Ectodermal cell (in vitro differentiated cells): ENCODE results near the gene NTN1.

Experiments
- H3K27ac ChIP-seq: 2 replicates; pipeline ENCODE4 v1.7.0; 2013; ENCODE audit warnings: mild to moderate bottlenecking, low read depth, low read length; ENCODE audit not compliant: insufficient read depth, poor library complexity, severe bottlenecking
- H3K27me3 ChIP-seq: 2 replicates; pipeline ENCODE4 v1.7.0; 2013; ENCODE audit warnings: mild to moderate bottlenecking, low read length; ENCODE audit not compliant: insufficient read depth, control insufficient read depth, poor library complexity, severe bottlenecking
- H3K36me3 ChIP-seq: one replicate; pipeline ENCODE4 v1.7.0; 2013; ENCODE audit warnings: low read length; ENCODE audit not compliant: control insufficient read depth, insufficient read depth
- H3K4me1 ChIP-seq: one replicate; pipeline ENCODE4 v1.7.0; 2013; ENCODE audit warnings: low read length; ENCODE audit not compliant: control insufficient read depth, insufficient read depth
- H3K4me3 ChIP-seq: 2 replicates; pipeline ENCODE4 v1.7.0; 2013; ENCODE audit warnings: low read depth, low read length, control low read depth; ENCODE audit not compliant: insufficient read depth
- H3K9me3 ChIP-seq: 2 replicates; pipeline ENCODE4 v1.7.0; 2013; ENCODE audit warnings: mild to moderate bottlenecking, low read length, moderate library complexity; ENCODE audit not compliant: control insufficient read depth
- WGBS, 2 experiments: methylation state at CpG; one replicate each; pipeline ENCODE4 v1.1.7; 2013; ENCODE audit warnings: missing lambda C conversion rate in 2 of 2; 5-methylcytosine and 5-hydroxymethylcytosine counted together

NTN1 gene

GRCh38 chr17:9268546-9268945, 247.2 kb downstream of the NTN1 start:
- H3K4me3 ChIP-seq = no peak overlapping the region
- no peaks in the 10 kb centered on the region for H3K36me3 ChIP-seq
- WGBS, 2 experiments = 94 to 97% methylated on average over 6 of the region's 6 CpGs
- H3K27me3 ChIP-seq = no peaks in the 10 kb centered on the region
- no peaks in the 10 kb centered on the region for H3K9me3 ChIP-seq
- no peak overlapping the region for H3K27ac ChIP-seq
- H3K4me1 ChIP-seq = peaks cover 5% of the 10 kb centered on the region

DNA sequence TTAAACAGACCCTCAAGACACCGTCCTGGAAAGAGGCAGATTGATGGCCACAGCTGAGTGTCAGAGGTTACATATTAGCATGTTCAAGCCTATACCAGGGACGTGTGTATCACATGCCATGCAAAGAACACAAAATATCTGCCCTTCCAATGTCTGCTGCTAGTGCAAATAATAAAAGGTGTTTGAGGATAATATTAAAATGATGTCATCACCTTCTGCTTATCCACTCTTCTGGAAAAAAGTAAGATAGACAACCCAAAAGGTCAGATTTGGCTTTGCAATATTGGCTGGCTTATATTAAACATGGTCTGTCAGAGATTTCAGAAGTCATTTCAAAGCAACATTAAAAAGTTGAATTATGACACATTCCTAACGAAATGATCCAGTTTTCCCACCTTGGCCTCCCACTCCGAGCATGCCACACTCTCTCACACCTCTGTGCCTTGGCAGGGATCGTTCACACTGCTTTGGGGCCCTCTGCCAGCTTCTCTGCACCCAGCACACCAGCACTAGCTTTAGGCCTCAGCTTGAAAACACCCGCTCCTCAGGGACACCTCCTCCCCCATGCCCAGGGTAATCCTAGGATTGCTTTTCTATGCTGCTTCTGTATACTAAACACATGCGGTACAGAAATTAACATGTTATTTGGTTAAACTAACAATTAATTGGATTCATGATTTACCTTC, 248.2 kb downstream of the NTN1 start:
- no peak overlapping the region for H3K4me3 ChIP-seq
- H3K27ac ChIP-seq = no peak overlapping the region
- H3K27me3 ChIP-seq = no peaks in the 10 kb centered on the region
- WGBS, 2 experiments = 91 to 95% methylated on average over 6 to 7 of the region's 7 CpGs
- H3K9me3 ChIP-seq = no peaks in the 10 kb centered on the region
- H3K4me1 ChIP-seq = peaks cover 5% of the 10 kb centered on the region
- H3K36me3 ChIP-seq = no peaks in the 10 kb centered on the region

DNA sequence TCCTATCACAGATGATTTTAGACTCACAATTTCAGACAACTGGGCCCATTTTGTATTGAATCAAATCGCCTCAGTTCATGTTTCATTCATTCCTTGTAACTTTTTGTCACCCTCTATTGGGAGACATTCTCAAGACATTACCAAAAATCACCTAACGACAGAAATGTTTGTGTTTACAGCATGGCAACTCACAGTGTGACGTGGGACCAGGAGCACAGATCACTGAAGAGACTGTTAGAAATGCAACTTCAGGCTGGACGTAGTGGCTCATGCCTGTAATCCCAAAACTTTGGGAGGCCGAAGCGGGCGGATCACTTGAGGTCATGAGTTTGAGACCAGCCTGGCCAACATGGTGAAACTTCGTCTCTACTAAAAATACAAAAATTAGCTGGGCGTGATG, 249.6 kb downstream of the NTN1 start:
- WGBS, 2 experiments = 89 to 90% methylated on average over 9 of the region's 9 CpGs
- Histone ChIP-seq H3K27ac (no peak overlapping the region), H3K27me3 (no peaks in the 10 kb centered on the region), H3K4me1 (peaks cover 5% of the 10 kb centered on the region), H3K9me3 (no peaks in the 10 kb centered on the region), H3K4me3 (no peak overlapping the region), H3K36me3 (no peaks in the 10 kb centered on the region)

- Histone ChIP-seq H3K4me1 (peaks cover 5% of the 10 kb centered on the region), H3K36me3 (no peaks in the 10 kb centered on the region), H3K4me3 (no peak overlapping the region), H3K27me3 (no peaks in the 10 kb centered on the region), H3K9me3 (no peaks in the 10 kb centered on the region), H3K27ac (no peak overlapping the region)
- 77 to 78% methylated on average over 8 of the region's 8 CpGs for WGBS, 2 experiments
Observed at GRCh38 chr17:9271989-9272388, 250.7 kb downstream of the NTN1 start.

- WGBS, 2 experiments = 96% methylated on average over 21 to 22 of the region's 22 CpGs
- no peaks in the 10 kb centered on the region for H3K9me3 ChIP-seq
- H3K4me3 ChIP-seq = no peak overlapping the region
- H3K27me3 ChIP-seq = no peaks in the 10 kb centered on the region
- H3K27ac ChIP-seq = no peak overlapping the region
- no peaks in the 10 kb centered on the region for H3K36me3 ChIP-seq
- peaks cover 5% of the 10 kb centered on the region for H3K4me1 ChIP-seq
Observed at GRCh38 chr17:9272501-9273200, 251.3 kb downstream of the NTN1 start.

DNA sequence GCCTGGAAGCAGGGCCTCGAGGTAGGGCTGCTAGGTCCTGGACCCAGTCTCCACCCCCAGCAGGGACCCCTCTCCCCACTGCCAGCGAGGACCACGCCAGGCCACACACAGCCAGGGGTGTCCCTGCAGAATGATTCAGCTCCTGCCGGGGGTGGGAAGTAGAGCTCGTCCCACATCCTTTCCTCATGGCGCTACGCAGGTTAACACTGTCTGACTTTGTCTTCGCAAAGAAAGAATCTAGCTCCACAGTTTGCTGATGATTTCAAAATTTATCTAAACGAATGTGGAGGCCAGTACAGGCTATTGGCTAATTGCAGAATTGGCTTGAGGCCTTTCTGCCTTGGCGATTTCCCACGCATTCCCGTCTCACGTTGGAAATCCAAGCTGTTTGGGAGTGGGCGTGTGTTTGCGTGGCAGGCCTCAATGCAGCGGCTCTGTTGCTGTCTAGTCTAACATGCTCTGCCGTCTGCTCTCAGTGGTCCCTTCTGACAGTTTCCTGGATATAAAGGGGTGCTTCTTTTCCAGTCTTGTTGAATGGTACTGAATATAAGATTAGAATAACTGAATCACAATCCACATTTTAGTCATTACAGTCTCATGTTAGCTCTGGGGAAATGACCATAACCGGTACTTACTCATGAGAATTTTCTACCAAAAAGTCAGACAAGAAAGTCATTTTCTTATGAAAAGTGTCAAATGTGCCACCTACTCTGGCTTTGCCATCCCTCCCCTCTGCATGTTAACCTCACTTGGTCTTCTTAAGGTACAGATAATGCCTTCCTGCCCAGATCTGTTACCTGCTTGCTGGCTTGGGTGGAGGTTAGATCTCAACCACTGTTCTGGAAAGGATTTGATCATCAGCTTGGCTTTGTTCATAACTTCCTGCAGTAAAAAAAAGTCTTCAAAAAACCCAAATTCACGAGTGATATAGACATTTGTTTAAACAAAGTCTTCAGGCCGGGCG, 252.4 kb downstream of the NTN1 start:
- WGBS, 2 experiments = 91 to 93% methylated on average over 21 of the region's 21 CpGs
- Histone ChIP-seq H3K27ac (no peak overlapping the region), H3K9me3 (no peaks in the 10 kb centered on the region), H3K36me3 (no peaks in the 10 kb centered on the region), H3K4me1 (peaks cover 5% of the 10 kb centered on the region), H3K27me3 (no peaks in the 10 kb centered on the region), H3K4me3 (no peak overlapping the region)

DNA sequence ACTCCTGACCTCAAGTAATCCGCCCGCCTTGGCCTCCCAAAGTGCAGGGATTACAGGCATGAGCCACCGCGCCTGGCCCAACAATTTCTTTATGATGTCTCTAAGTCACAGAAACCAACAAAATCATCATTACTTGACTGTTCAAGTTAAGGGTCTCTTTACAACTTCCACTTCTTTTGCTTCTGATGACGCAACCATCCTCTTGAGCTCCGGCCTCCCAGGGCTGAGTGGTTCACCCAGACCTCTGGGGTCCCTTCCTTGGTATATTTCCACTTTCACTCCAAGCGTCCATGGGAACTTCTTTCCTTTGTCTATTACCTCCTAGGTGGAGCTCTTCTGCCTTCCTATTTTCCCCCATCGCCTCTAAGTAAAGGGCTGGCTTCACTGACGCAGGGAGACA, 253.7 kb downstream of the NTN1 start:
- Histone ChIP-seq H3K9me3 (no peaks in the 10 kb centered on the region), H3K36me3 (no peaks in the 10 kb centered on the region), H3K27me3 (no peaks in the 10 kb centered on the region), H3K27ac (no peak overlapping the region), H3K4me3 (no peak overlapping the region), H3K4me1 (peaks cover 5% of the 10 kb centered on the region)
- WGBS, 2 experiments = 92 to 93% methylated on average over 9 of the region's 9 CpGs

GRCh38 chr17:9279893-9280292, 258.6 kb downstream of the NTN1 start:
- no peaks in the 10 kb centered on the region for H3K4me1 ChIP-seq
- H3K27ac ChIP-seq = no peak overlapping the region
- no peaks in the 10 kb centered on the region for H3K36me3 ChIP-seq
- no peaks in the 10 kb centered on the region for H3K9me3 ChIP-seq
- no peaks in the 10 kb centered on the region for H3K27me3 ChIP-seq
- WGBS, 2 experiments = 93 to 94% methylated on average over 8 of the region's 8 CpGs
- no peak overlapping the region for H3K4me3 ChIP-seq

DNA sequence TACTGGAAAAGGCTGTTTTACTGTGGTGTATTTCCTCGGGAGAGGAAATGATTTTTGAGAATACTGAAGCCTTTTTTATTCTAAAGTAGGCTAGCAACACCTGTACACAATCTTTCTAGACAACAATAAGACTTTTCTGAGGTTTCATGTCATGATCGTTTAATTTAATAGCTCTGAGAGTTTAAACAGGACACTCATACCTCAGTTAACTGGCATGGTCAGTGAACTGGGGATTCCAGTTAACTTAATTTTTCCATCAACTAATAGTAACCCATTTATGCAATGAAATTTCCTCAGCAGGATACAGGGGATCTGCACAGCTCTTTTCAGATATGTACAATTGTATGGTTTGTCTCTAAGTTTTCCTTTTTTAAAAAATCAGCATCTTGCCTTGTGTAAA, 262.6 kb downstream of the NTN1 start:
- no peak overlapping the region for H3K4me3 ChIP-seq
- WGBS, 2 experiments = 98 to 100% methylated on average over 2 of the region's 2 CpGs

GRCh38 chr17:9284884-9285283, 263.6 kb downstream of the NTN1 start:
- Histone ChIP-seq H3K9me3 (no peaks in the 10 kb centered on the region), H3K4me3 (no peak overlapping the region), H3K36me3 (no peaks in the 10 kb centered on the region), H3K27me3 (no peaks in the 10 kb centered on the region), H3K27ac (no peak overlapping the region), H3K4me1 (no peaks in the 10 kb centered on the region)
- WGBS, 2 experiments = 66 to 79% methylated on average over 4 of the region's 4 CpGs

More for the DNA sequence above, 262.6 kb downstream of the NTN1 start:
- H3K4me1 ChIP-seq = no peaks in the 10 kb centered on the region
- H3K36me3 ChIP-seq = no peaks in the 10 kb centered on the region
- no peaks in the 10 kb centered on the region for H3K9me3 ChIP-seq
- no peaks in the 10 kb centered on the region for H3K27me3 ChIP-seq
- H3K27ac ChIP-seq = no peak overlapping the region
